ENCODE results near the gene NMNAT3.

DNA sequence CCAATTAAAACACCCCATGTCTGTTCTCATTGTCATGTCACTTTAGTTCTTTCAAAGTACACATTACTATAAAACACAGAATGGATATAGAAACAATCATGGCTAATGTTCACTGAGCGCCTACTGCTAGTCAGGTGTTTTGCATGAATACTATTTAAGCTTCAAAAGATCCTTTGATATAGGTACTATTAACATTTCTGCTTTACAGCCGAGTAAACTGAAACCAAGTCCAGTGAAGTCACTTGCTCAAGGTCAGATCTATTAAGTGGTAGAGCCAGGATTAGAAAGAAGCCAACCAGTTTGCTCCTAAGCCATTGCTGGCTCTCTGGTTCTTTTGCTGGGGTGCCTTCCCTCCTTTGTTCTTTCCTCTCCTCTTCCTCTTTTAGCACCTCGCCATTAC, 32.4 kb upstream of the NMNAT3 start:
- TF ChIP-seq, protein P1, sequence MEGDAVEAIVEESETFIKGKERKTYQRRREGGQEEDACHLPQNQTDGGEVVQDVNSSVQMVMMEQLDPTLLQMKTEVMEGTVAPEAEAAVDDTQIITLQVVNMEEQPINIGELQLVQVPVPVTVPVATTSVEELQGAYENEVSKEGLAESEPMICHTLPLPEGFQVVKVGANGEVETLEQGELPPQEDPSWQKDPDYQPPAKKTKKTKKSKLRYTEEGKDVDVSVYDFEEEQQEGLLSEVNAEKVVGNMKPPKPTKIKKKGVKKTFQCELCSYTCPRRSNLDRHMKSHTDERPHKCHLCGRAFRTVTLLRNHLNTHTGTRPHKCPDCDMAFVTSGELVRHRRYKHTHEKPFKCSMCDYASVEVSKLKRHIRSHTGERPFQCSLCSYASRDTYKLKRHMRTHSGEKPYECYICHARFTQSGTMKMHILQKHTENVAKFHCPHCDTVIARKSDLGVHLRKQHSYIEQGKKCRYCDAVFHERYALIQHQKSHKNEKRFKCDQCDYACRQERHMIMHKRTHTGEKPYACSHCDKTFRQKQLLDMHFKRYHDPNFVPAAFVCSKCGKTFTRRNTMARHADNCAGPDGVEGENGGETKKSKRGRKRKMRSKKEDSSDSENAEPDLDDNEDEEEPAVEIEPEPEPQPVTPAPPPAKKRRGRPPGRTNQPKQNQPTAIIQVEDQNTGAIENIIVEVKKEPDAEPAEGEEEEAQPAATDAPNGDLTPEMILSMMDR (conservative IDR thresholded peaks at IDR 0.05; ENCODE audit: low read length), result no peak
- no peak for TF ChIP-seq EZH2phosphoT487 (IDR thresholded peaks at IDR 0.05; ENCODE audit: borderline replicate concordance, low read depth, low read length)
